ENCODE data around the gene NBR1. TPM values are rescaled to one million over a fixed set of nuclear protein-coding genes. Genes with fewer than 3 reads are reported as not detected.
A peak's percentile ranks its signal among the peaks of the same experiment; 100 is the strongest.
"Not testable (repeated sequence)": the region's sequence is repeated elsewhere in the genome, so short reads cannot be mapped to it uniquely, and the experiment has no call there.

The NBR1 gene
- total RNA-seq (10 to 100 TPM; 90.3 to 93.2 TPM), polyA plus RNA-seq (10 to 100 TPM; 66.1 to 76.3 TPM)

GRCh38 chr17:43170766-43171585 lies at the start of gene NBR1:
TSS of gene NBR1 (plus strand) at chr17:43171214. CDS start at chr17:43175800, 4,586 bp downstream.
- H3K36me3 ChIP-seq (ENCODE audit: insufficient read depth, low read length), result no peaks in the 10 kb centered on the region
- H3K27me3 Mint-ChIP-seq, result no peaks in the 10 kb centered on the region
- POLR2A ChIA-PET (ENCODE audit: partially characterized antibody), result interaction anchor here (0.8 to 4.5 kb wide), 21 partner anchors 16 to 495 kb away, joined by 3 to 57 read pairs (median 7); partner anchors contain the start of genes BECN1, BRCA1, DHX8 and IFI35
- peaks cover 40% of the 10 kb centered on the region for H3K4me1 ChIP-seq (ENCODE audit: insufficient read depth, low read length)
- H3K27ac Mint-ChIP-seq, result no peak within 1 kb of the TSS
- H3K4me3 ChIP-seq (ENCODE audit: low read length in 2 of 2), result peak within 1 kb of the TSS; percentile 80 to 85
- H3K4me3 Mint-ChIP-seq, result no peak within 1 kb of the TSS
- intact Hi-C loops (cut with micrococcal nuclease), result loop anchor here (1.0 to 2.0 kb wide), 9 partner anchors 40 to 312 kb away; partner anchors contain the start of genes BRCA1, DHX8, RPL27 and TMEM106A
- no peaks in the 10 kb centered on the region for H3K27me3 ChIP-seq (ENCODE audit: insufficient read depth, low read length)
- CTCF ChIA-PET (ENCODE audit: partially characterized antibody), result interaction anchor here (1.2 to 2.0 kb wide), 6 partner anchors 144 to 313 kb away, joined by 3 to 10 read pairs (median 6); partner anchors contain the start of genes DHX8 and IFI35
- no peaks in the 10 kb centered on the region for H3K9me3 Mint-ChIP-seq
- peaks cover 10 to 19% of the 10 kb centered on the region in 2 donors for H3K36me3 Mint-ChIP-seq
- peak; percentile 97 to 99 (median 97) for DNase-seq
- H3K27ac ChIP-seq (ENCODE audit: low read depth, low read length), result peak within 1 kb of the TSS; percentile 99
- peaks cover 16 to 36% (median 23%) of the 10 kb centered on the region in 4 donors for H3K4me1 Mint-ChIP-seq
- no peaks in the 10 kb centered on the region for H3K9me3 ChIP-seq (ENCODE audit: control insufficient read depth in 1 of 2, low read length in 2 of 2)

DNA sequence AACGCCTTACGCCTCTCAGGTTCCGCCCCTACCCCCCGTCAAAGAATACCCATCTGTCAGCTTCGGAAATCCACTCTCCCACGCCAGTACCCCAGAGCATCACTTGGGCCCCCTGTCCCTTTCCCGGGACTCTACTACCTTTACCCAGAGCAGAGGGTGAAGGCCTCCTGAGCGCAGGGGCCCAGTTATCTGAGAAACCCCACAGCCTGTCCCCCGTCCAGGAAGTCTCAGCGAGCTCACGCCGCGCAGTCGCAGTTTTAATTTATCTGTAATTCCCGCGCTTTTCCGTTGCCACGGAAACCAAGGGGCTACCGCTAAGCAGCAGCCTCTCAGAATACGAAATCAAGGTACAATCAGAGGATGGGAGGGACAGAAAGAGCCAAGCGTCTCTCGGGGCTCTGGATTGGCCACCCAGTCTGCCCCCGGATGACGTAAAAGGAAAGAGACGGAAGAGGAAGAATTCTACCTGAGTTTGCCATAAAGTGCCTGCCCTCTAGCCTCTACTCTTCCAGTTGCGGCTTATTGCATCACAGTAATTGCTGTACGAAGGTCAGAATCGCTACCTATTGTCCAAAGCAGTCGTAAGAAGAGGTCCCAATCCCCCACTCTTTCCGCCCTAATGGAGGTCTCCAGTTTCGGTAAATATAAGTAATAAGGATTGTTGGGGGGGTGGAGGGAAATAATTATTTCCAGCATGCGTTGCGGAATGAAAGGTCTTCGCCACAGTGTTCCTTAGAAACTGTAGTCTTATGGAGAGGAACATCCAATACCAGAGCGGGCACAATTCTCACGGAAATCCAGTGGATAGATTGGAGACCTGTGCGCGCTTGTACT lies 45.7 kb upstream of the NBR1 start, which contains the start of gene BRCA1:
BRCA1 (minus strand) TSS at position 232 of the 834 bp plus-strand sequence. CDS start 1,268 bp downstream, outside the sequence.
- Histone ChIP-seq H3K4me1 (ENCODE audit: insufficient read depth, low read length) (peaks cover 17% of the 10 kb centered on the region), H3K27ac (ENCODE audit: low read depth, low read length) (peak within 1 kb of the TSS; percentile 72), H3K4me3 (ENCODE audit: low read length in 2 of 2) (peak within 1 kb of the TSS; percentile 80 to 89), H3K9me3 (ENCODE audit: control insufficient read depth in 1 of 2, low read length in 2 of 2) (no peaks in the 10 kb centered on the region), H3K27me3 (ENCODE audit: insufficient read depth, low read length) (no peaks in the 10 kb centered on the region), H3K36me3 (ENCODE audit: insufficient read depth, low read length) (no peaks in the 10 kb centered on the region)
- Mint-ChIP-seq H3K27me3 (no peaks in the 10 kb centered on the region), H3K9me3 (no peaks in the 10 kb centered on the region), H3K36me3 (peaks cover 6 to 26% of the 10 kb centered on the region in 2 donors), H3K4me3 (peak within 1 kb of the TSS; percentile 87 to 98 (median 96)), H3K27ac (peak within 1 kb of the TSS; percentile 82 to 98 (median 96)), H3K4me1 (peaks cover 19 to 35% (median 27%) of the 10 kb centered on the region in 4 donors)
- peak; percentile 95 to 98 (median 97) for DNase-seq
- POLR2A ChIA-PET (ENCODE audit: partially characterized antibody), result interaction anchor here (0.8 to 2.7 kb wide), 8 partner anchors 8 to 359 kb away, joined by 3 to 14 read pairs (median 6); partner anchors contain the start of genes DHX8, NBR1 and RPL27
- intact Hi-C loops (cut with micrococcal nuclease), result loop anchor here (1.0 to 5.0 kb wide), 7 partner anchors 45 to 357 kb away; partner anchors contain the start of genes DHX8, PTGES3L, RPL27 and RUNDC1
- CTCF ChIA-PET (ENCODE audit: partially characterized antibody), result interaction anchor here (1.2 kb wide), 1 partner anchor 43 kb away, joined by 3 read pairs; no protein-coding TSS in a partner anchor

DNA sequence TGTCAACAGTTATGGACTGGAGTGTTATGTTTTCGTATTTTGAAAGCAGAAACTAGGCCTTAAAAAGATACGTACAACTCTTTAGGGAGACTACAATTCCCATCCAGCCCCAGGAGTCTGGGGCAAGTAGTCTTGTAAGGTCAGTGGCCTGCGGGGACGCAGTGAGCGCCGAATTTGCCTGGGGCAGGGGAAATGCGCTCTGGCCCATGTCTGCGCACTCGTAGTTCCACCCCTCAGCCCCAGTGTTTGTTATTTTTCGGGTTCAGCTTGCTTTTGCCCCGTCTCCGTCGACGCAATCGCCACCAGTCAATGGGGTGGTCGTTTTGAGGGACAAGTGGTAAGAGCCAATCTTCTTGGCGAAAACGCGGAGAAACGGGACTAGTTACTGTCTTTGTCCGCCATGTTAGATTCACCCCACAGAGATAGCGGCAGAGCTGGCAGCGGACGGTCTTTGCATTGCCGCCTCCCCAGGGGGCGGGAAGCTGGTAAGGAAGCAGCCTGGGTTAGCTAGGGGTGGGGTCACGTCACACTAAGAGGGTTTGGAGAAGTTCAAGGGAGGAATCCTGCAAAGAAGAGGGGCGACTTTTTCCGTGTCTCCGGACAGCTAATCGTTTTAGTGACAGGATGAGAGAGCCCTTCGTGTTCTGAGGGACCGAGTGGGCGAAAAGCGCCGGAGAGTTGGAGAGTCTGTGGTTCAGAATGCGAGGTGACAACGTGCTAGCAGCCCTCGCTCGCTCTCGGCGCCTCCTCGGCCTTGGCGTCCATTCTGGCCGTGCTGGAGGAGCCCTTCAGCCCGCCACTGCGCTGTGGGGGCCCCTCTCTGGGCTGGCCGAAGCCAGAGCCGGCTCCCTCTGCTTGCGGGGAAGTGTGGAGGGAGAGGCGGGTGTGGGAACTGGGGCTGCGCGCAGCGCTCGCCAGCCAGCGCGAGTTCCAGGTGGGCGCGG lies 44.8 kb upstream of the NBR1 start:
- peak in 1 of 5 donors; percentile 2 for DNase-seq
- Mint-ChIP-seq H3K27ac (peak overlapping the region; percentile 82 to 98 (median 96)), H3K27me3 (no peaks in the 10 kb centered on the region), H3K9me3 (no peaks in the 10 kb centered on the region), H3K4me3 (peak overlapping the region; percentile 87 to 98 (median 96)), H3K4me1 (peaks cover 19 to 40% (median 31%) of the 10 kb centered on the region in 4 donors), H3K36me3 (peaks cover 6 to 29% of the 10 kb centered on the region in 2 donors)
- POLR2A ChIA-PET (ENCODE audit: partially characterized antibody), result interaction anchor here (0.7 to 1.5 kb wide), 3 partner anchors 43 to 104 kb away, joined by 3 to 9 read pairs (median 5); partner anchors contain the start of genes NBR1 and VAT1
- no peaks in the 10 kb centered on the region for H3K36me3 ChIP-seq (ENCODE audit: insufficient read depth, low read length)
- peak overlapping the region; percentile 80 to 89 for H3K4me3 ChIP-seq (ENCODE audit: low read length in 2 of 2)
- no peaks in the 10 kb centered on the region for H3K27me3 ChIP-seq (ENCODE audit: insufficient read depth, low read length)
- CTCF ChIA-PET (ENCODE audit: partially characterized antibody), result no interaction called here
- no peaks in the 10 kb centered on the region for H3K9me3 ChIP-seq (ENCODE audit: control insufficient read depth in 1 of 2, low read length in 2 of 2)
- H3K27ac ChIP-seq (ENCODE audit: low read depth, low read length), result peak overlapping the region; percentile 72
- intact Hi-C loops (cut with micrococcal nuclease), result loop anchor here (1.0 to 5.0 kb wide), 7 partner anchors 44 to 356 kb away; partner anchors contain the start of genes DHX8, PTGES3L, RPL27 and RUNDC1
- peaks cover 17% of the 10 kb centered on the region for H3K4me1 ChIP-seq (ENCODE audit: insufficient read depth, low read length)

DNA sequence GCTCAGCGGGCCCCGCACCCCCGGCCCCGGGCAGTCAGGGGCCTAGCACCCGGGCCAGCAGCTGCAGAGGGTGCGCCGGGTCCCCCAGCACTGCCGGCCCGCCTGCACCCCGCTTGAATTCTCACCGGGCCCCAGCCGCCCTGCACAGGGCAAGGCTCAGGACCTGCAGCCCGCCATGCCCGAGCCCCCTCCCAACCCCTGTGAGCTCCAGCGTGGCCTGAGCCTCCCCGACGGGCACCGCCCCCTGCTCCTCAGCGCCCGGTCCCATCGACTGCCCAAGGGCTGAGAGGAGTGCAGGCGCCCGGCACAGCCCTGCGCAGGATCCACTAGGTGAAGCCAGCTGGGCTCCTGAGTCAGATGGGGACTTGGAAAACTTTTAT lies 44.1 kb upstream of the NBR1 start:
- no peak overlapping the region for H3K4me3 ChIP-seq (ENCODE audit: low read length in 2 of 2)
- no peaks in the 10 kb centered on the region for H3K27me3 ChIP-seq (ENCODE audit: insufficient read depth, low read length)
- no peaks in the 10 kb centered on the region for H3K27me3 Mint-ChIP-seq
- H3K9me3 Mint-ChIP-seq, result no peaks in the 10 kb centered on the region
- ChIA-PET CTCF (ENCODE audit: partially characterized antibody) (no interaction called here), POLR2A (ENCODE audit: partially characterized antibody) (interaction anchor here (0.7 to 1.5 kb wide), 3 partner anchors 43 to 105 kb away, joined by 3 to 9 read pairs (median 5); partner anchors contain the start of genes NBR1 and VAT1)
- H3K4me3 Mint-ChIP-seq, result peak overlapping the region in 6 of 8 donors; percentile 42 to 80 (median 60)
- H3K36me3 ChIP-seq (ENCODE audit: insufficient read depth, low read length), result no peaks in the 10 kb centered on the region
- peak overlapping the region in 4 of 7 donors; percentile 19 to 79 (median 76) for H3K27ac Mint-ChIP-seq
- intact Hi-C loops (cut with micrococcal nuclease), result loop anchor here (5.0 kb wide), 2 partner anchors 85 to 355 kb away; partner anchors contain the start of genes DHX8 and TMEM106A
- peaks cover 17% of the 10 kb centered on the region for H3K4me1 ChIP-seq (ENCODE audit: insufficient read depth, low read length)
- H3K36me3 Mint-ChIP-seq, result peaks cover 6 to 29% of the 10 kb centered on the region in 2 donors
- H3K4me1 Mint-ChIP-seq, result peaks cover 19 to 40% (median 31%) of the 10 kb centered on the region in 4 donors
- H3K9me3 ChIP-seq (ENCODE audit: control insufficient read depth in 1 of 2, low read length in 2 of 2), result no peaks in the 10 kb centered on the region
- no peak for DNase-seq
- no peak overlapping the region for H3K27ac ChIP-seq (ENCODE audit: low read depth, low read length)

DNA sequence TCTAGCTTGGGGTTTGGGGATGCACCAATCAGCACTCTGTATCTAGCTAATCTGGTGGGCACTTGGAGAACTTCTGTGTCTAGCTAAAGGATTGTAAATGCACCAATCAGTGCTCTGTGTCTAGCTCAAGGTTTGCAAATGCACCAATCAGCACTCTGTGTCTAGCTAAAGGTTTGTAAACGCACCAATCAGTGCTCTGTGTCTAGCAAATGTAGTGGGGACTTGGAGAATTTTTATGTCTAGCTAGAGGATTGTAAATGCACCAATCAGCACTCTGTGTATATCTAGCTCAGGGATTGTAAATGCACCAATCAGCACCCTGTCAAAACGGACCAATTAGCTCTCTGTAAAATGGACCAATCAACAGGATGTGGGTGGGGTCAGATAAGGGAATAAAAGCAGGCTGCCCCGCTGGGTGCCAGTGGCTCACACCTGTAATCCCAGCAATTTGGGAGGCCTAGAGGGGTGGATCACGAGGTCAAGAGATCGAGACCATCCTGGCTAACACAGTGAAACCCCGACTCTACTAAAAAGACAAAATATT lies 43.6 kb upstream of the NBR1 start:
- H3K36me3 Mint-ChIP-seq, result peaks cover 6 to 32% of the 10 kb centered on the region in 2 donors
- H3K27me3 ChIP-seq (ENCODE audit: insufficient read depth, low read length); H3K4me3 ChIP-seq (ENCODE audit: low read length in 2 of 2); DNase-seq; CTCF ChIA-PET (ENCODE audit: partially characterized antibody); H3K9me3 Mint-ChIP-seq; H3K27me3 Mint-ChIP-seq; H3K36me3 ChIP-seq (ENCODE audit: insufficient read depth, low read length); H3K27ac ChIP-seq (ENCODE audit: low read depth, low read length); H3K9me3 ChIP-seq (ENCODE audit: control insufficient read depth in 1 of 2, low read length in 2 of 2): not testable (repeated sequence)
- H3K4me3 Mint-ChIP-seq, result peak overlapping the region; percentile 42 to 80 (median 60)
- H3K27ac Mint-ChIP-seq, result peak overlapping the region in 6 of 7 donors; percentile 48 to 79 (median 74)
- peaks cover 19 to 40% (median 30%) of the 10 kb centered on the region in 4 donors for H3K4me1 Mint-ChIP-seq
- intact Hi-C loops (cut with micrococcal nuclease), result loop anchor here (5.0 kb wide), 2 partner anchors 85 to 355 kb away; partner anchors contain the start of genes DHX8 and TMEM106A
- H3K4me1 ChIP-seq (ENCODE audit: insufficient read depth, low read length), result peaks cover 17% of the 10 kb centered on the region
- POLR2A ChIA-PET (ENCODE audit: partially characterized antibody), result interaction anchor here (0.7 to 1.5 kb wide), 3 partner anchors 42 to 106 kb away, joined by 3 to 9 read pairs (median 5); partner anchors contain the start of genes NBR1 and VAT1
